ENCODE measurements around the gene CDPF1. TPM values are rescaled to one million over a fixed set of nuclear protein-coding genes. Genes with fewer than 3 reads are reported as not detected.

CDPF1 gene
- total and polyA plus RNA-seq, 2 of the 13 experiments (the other 11 are each of a cell fraction or from before 2014, with no cell fraction given) = 5.2 to 8.1 TPM

DNA sequence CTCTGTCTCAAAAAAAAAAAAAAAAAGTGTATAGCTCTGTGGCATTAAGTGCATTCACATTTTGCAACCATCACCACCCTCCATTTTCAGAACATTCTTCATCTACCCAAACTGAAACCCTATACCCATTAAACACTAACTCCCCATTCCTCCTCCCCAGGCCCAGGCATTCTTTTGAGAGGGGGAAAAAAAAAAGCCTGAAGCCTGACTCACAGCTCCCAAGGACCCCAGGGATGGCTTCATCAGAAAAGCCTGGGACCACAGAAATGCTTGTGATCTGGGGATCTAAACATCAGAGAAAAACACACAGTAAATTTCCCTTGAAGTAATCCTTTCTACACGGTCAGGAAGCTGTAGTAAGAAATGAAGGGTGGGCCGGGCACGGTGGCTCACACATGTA, 35.9 kb upstream of the CDPF1 start:
- Histone ChIP-seq H3K27me3 (ENCODE audit: control insufficient read depth in 1 of 2, insufficient read depth in 2 of 2, low read length in 2 of 2) (no peaks in the 10 kb centered on the region), H3K36me3 (replicated peaks in 1 of 2; ENCODE audit: control insufficient read depth in 1 of 2, insufficient read depth in 2 of 2, low read length in 2 of 2) (peaks cover 51 to 92% of the 10 kb centered on the region in 2 experiments), H3K27ac (ENCODE audit: extremely low read length, insufficient read depth, low read length) (no peak overlapping the region), H3K9ac (ENCODE audit: insufficient read depth, low read depth, low read length) (no peak overlapping the region), H3K9me3 (ENCODE audit: low read length) (no peaks in the 10 kb centered on the region), H3K4me3 (replicated peaks in 1 of 3; ENCODE audit: insufficient read depth in 1 of 3, low read depth in 2 of 3, low read length in 3 of 3) (no peak overlapping the region), H3K79me2 (ENCODE audit: insufficient read depth, low read length) (no peaks in the 10 kb centered on the region), H2AFZ (ENCODE audit: low read length) (no peak overlapping the region), H3K4me2 (ENCODE audit: low read depth, low read length) (no peak overlapping the region), H4K20me1 (ENCODE audit: insufficient read depth, low read length) (no peaks in the 10 kb centered on the region), H3K4me1 (ENCODE audit: insufficient read depth, low read length) (no peaks in the 10 kb centered on the region)
- intact Hi-C loops (cut with micrococcal nuclease; ENCODE audit: unreplicated experiment) = no loop called here
- in situ Hi-C loops (cut with HindIII; ENCODE audit: extremely low pct_ligation_motif_present, low pct_unique_long_range_greater_than_20kb) = no loop called here
- 98% methylated on average over 3 of the region's 3 CpGs for WGBS (ENCODE audit: low lambda C conversion rate)
- BruUV-seq (replicated peaks) = TSS peak; percentile 14
- POLR2A ChIA-PET = interaction anchor here (0.8 to 4.2 kb wide), 5 partner anchors 10 to 36 kb away, joined by 3 to 33 read pairs (median 4); partner anchors contain the start of genes CDPF1, GTSE1 and TTC38
- FAIRE-seq (no peak), ATAC-seq (no peak), DNase-seq (ENCODE audit: low spot score) (no peak)
- CTCF ChIA-PET (ENCODE audit: low intra/inter-chr PET ratio, low total read pairs) = no interaction called here
- TF ChIP-seq POLR2G (IDR thresholded peaks at IDR 0.05; ENCODE audit: low read depth, low read length) = 0 out of 2 replicates have a peak, but pooled peaks have one; percentile 6
- TF ChIP-seq, protein P1, sequence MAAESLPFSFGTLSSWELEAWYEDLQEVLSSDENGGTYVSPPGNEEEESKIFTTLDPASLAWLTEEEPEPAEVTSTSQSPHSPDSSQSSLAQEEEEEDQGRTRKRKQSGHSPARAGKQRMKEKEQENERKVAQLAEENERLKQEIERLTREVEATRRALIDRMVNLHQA (CRISPR knock-in tag; IDR thresholded peaks at IDR 0.05) = no peak

DNA sequence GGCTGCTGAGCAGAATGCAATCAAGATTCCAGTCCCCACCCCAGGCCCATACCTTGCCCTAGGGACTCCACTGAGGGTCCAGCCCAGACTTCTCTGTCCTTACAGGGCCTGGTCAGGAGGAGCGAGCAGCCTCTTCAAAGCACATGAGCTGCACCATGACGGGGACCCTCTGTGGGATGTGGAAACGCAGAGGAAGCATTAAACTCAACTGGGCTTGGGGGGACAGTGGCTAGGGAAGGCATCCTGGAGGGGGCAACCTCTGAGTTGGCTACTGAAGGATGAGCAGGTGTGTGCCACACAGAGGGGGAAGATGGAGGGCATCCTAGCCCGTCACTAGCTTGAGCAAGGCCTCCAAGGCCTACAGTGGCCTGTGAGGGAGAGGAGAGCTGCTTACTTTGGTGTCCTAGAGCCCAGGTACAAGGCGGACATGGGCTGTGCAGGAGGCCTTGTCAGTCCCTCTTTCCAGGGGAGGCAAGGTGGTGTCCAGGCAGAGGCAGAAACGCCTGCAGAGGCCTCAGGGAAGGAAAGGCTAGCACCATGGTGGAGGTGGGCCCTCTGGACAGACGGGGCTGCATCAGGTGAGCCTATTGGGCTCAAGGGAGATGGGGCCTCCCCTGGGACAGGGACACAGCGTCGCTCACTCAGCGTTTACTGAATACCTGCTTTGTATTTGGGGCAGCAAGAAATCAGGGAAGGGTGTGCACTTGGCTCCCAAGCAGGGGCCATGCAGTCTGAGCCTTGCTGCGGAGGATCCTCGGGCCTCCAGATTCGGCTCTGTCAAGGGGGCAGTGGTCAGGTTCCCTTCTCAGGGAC, 32.0 kb upstream of the CDPF1 start:
- H3K4me1 ChIP-seq (ENCODE audit: insufficient read depth, low read length) = no peaks in the 10 kb centered on the region
- DNase-seq (ENCODE audit: low spot score) (no peak), ATAC-seq (no peak; the same call in 1 of the 3 replicates), FAIRE-seq (no peak)
- ChIA-PET POLR2A (interaction anchor here (1.2 kb wide), 1 partner anchor 14 kb away, joined by 4 read pairs; the partner anchor contains the start of gene TTC38), CTCF (ENCODE audit: low intra/inter-chr PET ratio, low total read pairs) (no interaction called here)
- H3K9ac ChIP-seq (ENCODE audit: insufficient read depth, low read depth, low read length) = no peak overlapping the region
- H3K4me3 ChIP-seq (replicated peaks in 1 of 3; ENCODE audit: insufficient read depth in 1 of 3, low read depth in 2 of 3, low read length in 3 of 3) = no peak overlapping the region
- H3K4me2 ChIP-seq (ENCODE audit: low read depth, low read length) = no peak overlapping the region
- no peaks in the 10 kb centered on the region for H3K27me3 ChIP-seq (ENCODE audit: control insufficient read depth in 1 of 2, insufficient read depth in 2 of 2, low read length in 2 of 2)
- TF ChIP-seq MAF1 (CRISPR knock-in tag; IDR thresholded peaks at IDR 0.05; ENCODE audit: borderline replicate concordance) (no peak), POLR2G (IDR thresholded peaks at IDR 0.05; ENCODE audit: low read depth, low read length) (0 out of 2 replicates have a peak, but pooled peaks have one; percentile 16), FOXK2 (IDR thresholded peaks at IDR 0.05) (no peak), STAT5B (CRISPR knock-in tag; IDR thresholded peaks at IDR 0.05) (no peak)
- TF ChIP-seq, protein P2, sequence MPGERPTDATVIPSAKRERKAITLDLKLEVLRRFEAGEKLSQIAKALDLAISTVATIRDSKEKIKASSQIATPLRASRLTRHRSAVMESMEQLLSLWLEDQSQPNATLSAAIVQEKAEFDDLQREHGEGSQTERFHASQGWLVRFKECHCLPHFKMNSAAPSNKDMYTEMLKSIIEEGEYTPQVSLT (CRISPR knock-in tag; IDR thresholded peaks at IDR 0.05; ENCODE audit: borderline replicate concordance, low read depth) = no peak
- TF ChIP-seq, protein P3, sequence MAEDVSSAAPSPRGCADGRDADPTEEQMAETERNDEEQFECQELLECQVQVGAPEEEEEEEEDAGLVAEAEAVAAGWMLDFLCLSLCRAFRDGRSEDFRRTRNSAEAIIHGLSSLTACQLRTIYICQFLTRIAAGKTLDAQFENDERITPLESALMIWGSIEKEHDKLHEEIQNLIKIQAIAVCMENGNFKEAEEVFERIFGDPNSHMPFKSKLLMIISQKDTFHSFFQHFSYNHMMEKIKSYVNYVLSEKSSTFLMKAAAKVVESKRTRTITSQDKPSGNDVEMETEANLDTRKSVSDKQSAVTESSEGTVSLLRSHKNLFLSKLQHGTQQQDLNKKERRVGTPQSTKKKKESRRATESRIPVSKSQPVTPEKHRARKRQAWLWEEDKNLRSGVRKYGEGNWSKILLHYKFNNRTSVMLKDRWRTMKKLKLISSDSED (CRISPR knock-in tag; IDR thresholded peaks at IDR 0.05) = no peak
- TF ChIP-seq, protein P4, sequence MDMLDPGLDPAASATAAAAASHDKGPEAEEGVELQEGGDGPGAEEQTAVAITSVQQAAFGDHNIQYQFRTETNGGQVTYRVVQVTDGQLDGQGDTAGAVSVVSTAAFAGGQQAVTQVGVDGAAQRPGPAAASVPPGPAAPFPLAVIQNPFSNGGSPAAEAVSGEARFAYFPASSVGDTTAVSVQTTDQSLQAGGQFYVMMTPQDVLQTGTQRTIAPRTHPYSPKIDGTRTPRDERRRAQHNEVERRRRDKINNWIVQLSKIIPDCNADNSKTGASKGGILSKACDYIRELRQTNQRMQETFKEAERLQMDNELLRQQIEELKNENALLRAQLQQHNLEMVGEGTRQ (IDR thresholded peaks at IDR 0.05; ENCODE audit: low read depth, low read length) = no peak
- TF ChIP-seq, protein P4 (CRISPR knock-in tag; IDR thresholded peaks at IDR 0.05; ENCODE audit: borderline replicate concordance) = no peak
- H3K9me3 ChIP-seq (ENCODE audit: low read length) = no peaks in the 10 kb centered on the region
- H3K79me2 ChIP-seq (ENCODE audit: insufficient read depth, low read length) = no peaks in the 10 kb centered on the region
- 0 out of 2 replicates have a peak, but pooled peaks cover 3% of the 10 kb centered on the region for H4K20me1 ChIP-seq (ENCODE audit: insufficient read depth, low read length)
- in situ Hi-C loops (cut with HindIII; ENCODE audit: extremely low pct_ligation_motif_present, low pct_unique_long_range_greater_than_20kb) (no loop called here), intact Hi-C loops (cut with micrococcal nuclease; ENCODE audit: unreplicated experiment) (no loop called here)
- WGBS (ENCODE audit: low lambda C conversion rate) = 100% methylated on average over 4 of the region's 13 CpGs
- no TSS peak for BruUV-seq (replicated peaks)
- H3K27ac ChIP-seq (ENCODE audit: extremely low read length, insufficient read depth, low read length) = no peak overlapping the region
- H3K36me3 ChIP-seq (replicated peaks in 1 of 2; ENCODE audit: control insufficient read depth in 1 of 2, insufficient read depth in 2 of 2, low read length in 2 of 2) = peaks cover 63 to 92% of the 10 kb centered on the region in 2 experiments
- no peak overlapping the region for H2AFZ ChIP-seq (ENCODE audit: low read length)

Data from HepG2 (cell line).